Measurements from ENCODE around the gene CDPF1.

DNA sequence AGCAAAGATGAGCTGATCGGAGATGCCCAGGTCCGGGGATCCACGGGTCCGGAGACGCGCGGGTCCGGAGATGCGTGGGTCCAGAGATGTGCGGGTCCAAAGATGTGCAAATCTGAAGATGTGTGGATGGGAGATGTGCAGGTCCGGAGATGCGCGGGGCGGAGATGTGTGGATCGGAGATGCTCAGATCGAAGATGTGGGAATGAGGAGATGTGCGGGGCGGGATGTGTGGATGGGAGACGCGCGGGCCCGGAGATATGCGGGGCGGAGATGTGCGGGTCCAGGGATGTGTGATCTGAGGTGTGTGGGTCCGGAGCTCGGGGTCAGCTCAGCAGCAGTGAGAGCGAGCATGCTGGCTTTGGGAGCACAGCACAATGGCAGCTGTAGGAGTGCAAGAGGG is 35.5 kb downstream of the CDPF1 start:
- TF ChIP-seq, protein P1, sequence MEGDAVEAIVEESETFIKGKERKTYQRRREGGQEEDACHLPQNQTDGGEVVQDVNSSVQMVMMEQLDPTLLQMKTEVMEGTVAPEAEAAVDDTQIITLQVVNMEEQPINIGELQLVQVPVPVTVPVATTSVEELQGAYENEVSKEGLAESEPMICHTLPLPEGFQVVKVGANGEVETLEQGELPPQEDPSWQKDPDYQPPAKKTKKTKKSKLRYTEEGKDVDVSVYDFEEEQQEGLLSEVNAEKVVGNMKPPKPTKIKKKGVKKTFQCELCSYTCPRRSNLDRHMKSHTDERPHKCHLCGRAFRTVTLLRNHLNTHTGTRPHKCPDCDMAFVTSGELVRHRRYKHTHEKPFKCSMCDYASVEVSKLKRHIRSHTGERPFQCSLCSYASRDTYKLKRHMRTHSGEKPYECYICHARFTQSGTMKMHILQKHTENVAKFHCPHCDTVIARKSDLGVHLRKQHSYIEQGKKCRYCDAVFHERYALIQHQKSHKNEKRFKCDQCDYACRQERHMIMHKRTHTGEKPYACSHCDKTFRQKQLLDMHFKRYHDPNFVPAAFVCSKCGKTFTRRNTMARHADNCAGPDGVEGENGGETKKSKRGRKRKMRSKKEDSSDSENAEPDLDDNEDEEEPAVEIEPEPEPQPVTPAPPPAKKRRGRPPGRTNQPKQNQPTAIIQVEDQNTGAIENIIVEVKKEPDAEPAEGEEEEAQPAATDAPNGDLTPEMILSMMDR (IDR thresholded peaks at IDR 0.05) = no peak
- no peak for TF ChIP-seq POLR2A (IDR thresholded peaks at IDR 0.05)

All from esophagus squamous epithelium (tissue), 4 donors.